Fibroblast of skin of left quadriceps (primary cell): ENCODE data around the gene BYSL.

Experiments used
- DNase-seq, 2 experiments: peaks; one replicate each; pipeline ENCODE4 v3.0.0-alpha.2; 2013; ENCODE audit warnings: low read depth in 2 of 2

Gene BYSL

GRCh38 chr6:41976794-41977484 lies 55.6 kb downstream of the BYSL start:
- no peak for DNase-seq
